Natural killer cell (primary cell): Measurements from ENCODE around the gene RHOT2. TPM values are rescaled to one million over a fixed set of nuclear protein-coding genes. Genes with fewer than 3 reads are reported as not detected.

Experiments used
- ATAC-seq, 3 donors: fragments of 150-1000 bp in 2 of 3; fragments of 200-7000 bp in 1 of 3; cut with Tn5 transposase; 1 replicate in 1 of 3; 2 replicates in 2 of 3; pipeline ENCODE4 v1.10.0; 2021; ENCODE audit warnings: mild to moderate bottlenecking in 2 of 3, moderate library complexity in 2 of 3
- DNase-seq, 2 donors: peaks; one replicate each; pipeline versions ENCODE4 v3.0.0 to v3.0.0-alpha.2; 2013 to 2021; ENCODE audit warnings: mixed read lengths in 1 of 2
- H3K27ac ChIP-seq: one replicate; pipeline ENCODE4 v1.5.1; 2013; ENCODE audit warnings: mild to moderate bottlenecking, low read length
- H3K27me3 ChIP-seq: one replicate; pipeline ENCODE4 v1.6.1; 2013; ENCODE audit warnings: low read length; ENCODE audit not compliant: control insufficient read depth, insufficient read depth
- H3K36me3 ChIP-seq: one replicate; pipeline ENCODE4 v1.6.1; 2013; ENCODE audit warnings: low read length; ENCODE audit not compliant: control insufficient read depth, insufficient read depth
- H3K4me1 ChIP-seq: one replicate; pipeline ENCODE4 v1.6.1; 2013; ENCODE audit warnings: low read length; ENCODE audit not compliant: control insufficient read depth, insufficient read depth
- H3K4me3 ChIP-seq: one replicate; pipeline ENCODE4 v1.5.1; 2013; ENCODE audit warnings: low read length
- H3K9me3 ChIP-seq: one replicate; pipeline ENCODE4 v1.6.1; 2013; ENCODE audit warnings: low read length; ENCODE audit not compliant: control insufficient read depth, insufficient read depth
- H3K27ac Mint-ChIP-seq, 2 donors: one replicate each; pipeline ENCODE4 v1.8.0; 2022; ENCODE audit warnings: mild to moderate bottlenecking in 2 of 2, mixed read lengths in 2 of 2, moderate library complexity in 1 of 2
- H3K27me3 Mint-ChIP-seq, 2 donors: one replicate each; pipeline ENCODE4 v1.8.0; 2022; ENCODE audit warnings: low read depth in 2 of 2, mixed read lengths in 2 of 2
- H3K36me3 Mint-ChIP-seq: one replicate; pipeline ENCODE4 v1.8.0; 2022; ENCODE audit warnings: mixed read lengths
- H3K4me1 Mint-ChIP-seq, 2 donors: one replicate each; pipeline ENCODE4 v1.8.0; 2022; ENCODE audit warnings: mixed read lengths in 2 of 2
- H3K4me3 Mint-ChIP-seq: one replicate; pipeline ENCODE4 v1.8.0; 2022; ENCODE audit warnings: mild to moderate bottlenecking, moderate library complexity, mixed read lengths
- H3K9me3 Mint-ChIP-seq, 2 donors: one replicate each; pipeline ENCODE4 v1.8.0; 2022; ENCODE audit warnings: mixed read lengths in 2 of 2
- CTCF ChIP-seq: fragments of 200-600 bp; IDR thresholded peaks from one replicate; pipeline ENCODE4 v1.8.0; 2022; ENCODE audit warnings: antibody characterized with exemption
- WGBS: methylation state at CpG from one replicate; pipeline ENCODE4 v1.1.7; 2013; ENCODE audit warnings: missing lambda C conversion rate; ENCODE audit not compliant: insufficient coverage; 5-methylcytosine and 5-hydroxymethylcytosine counted together
- intact Hi-C: fragments of 100-400 bp; cut with micrococcal nuclease; formaldehyde crosslinking; loops from one replicate; pipeline ENCODE4 v1.14.2; 2022
- total RNA-seq, 4 donors: library from RNA; stranded (reverse); fragments of 120-200 nt in 1 of 4; gene quantifications; one replicate each; pipeline versions ENCODE4 v1.2.3 to v1.2.4, GENCODE V29; 2013 to 2022

Gene RHOT2
- total RNA-seq, 3 donors from 2014 or later (not counting 1 experiment from before 2014, with no cell fraction given): 205 to 216 (median 211) TPM

DNA sequence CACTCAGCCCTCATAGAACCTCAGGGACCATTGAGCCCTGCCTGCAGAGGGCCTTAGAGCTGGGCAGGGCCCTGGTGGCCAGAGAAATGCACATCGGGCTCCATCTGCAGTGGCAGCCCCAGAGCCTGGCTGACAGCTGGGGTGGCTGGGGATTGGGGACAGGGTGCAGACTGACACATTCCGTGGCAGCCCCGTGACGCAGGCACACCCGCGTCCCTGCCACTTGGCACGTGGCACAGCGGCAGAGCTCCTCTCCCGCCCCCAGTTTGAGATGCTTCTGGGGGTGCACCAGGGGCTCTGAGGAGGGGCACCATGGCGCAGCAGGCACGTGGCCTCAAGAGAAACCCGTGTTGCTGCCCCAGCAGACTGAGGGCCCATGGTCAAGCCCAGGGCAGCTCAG, 35.5 kb downstream of the RHOT2 start:
- Histone ChIP-seq H3K27me3 (peaks cover 50% of the 10 kb centered on the region), H3K4me1 (peaks cover 26% of the 10 kb centered on the region), H3K9me3 (peaks cover 3% of the 10 kb centered on the region), H3K36me3 (no peaks in the 10 kb centered on the region), H3K4me3 (no peak overlapping the region), H3K27ac (no peak overlapping the region)
- Mint-ChIP-seq H3K9me3 (no peaks in the 10 kb centered on the region), H3K27me3 (peaks cover 18 to 26% of the 10 kb centered on the region in 2 donors), H3K27ac (no peak overlapping the region), H3K4me1 (no peaks in the 10 kb centered on the region), H3K36me3 (no peaks in the 10 kb centered on the region), H3K4me3 (no peak overlapping the region)
- DNase-seq (no peak), ATAC-seq (no peak)
- no peak for TF ChIP-seq CTCF
- WGBS: 81% methylated on average over 12 of the region's 12 CpGs
- intact Hi-C loops: no loop called here

DNA sequence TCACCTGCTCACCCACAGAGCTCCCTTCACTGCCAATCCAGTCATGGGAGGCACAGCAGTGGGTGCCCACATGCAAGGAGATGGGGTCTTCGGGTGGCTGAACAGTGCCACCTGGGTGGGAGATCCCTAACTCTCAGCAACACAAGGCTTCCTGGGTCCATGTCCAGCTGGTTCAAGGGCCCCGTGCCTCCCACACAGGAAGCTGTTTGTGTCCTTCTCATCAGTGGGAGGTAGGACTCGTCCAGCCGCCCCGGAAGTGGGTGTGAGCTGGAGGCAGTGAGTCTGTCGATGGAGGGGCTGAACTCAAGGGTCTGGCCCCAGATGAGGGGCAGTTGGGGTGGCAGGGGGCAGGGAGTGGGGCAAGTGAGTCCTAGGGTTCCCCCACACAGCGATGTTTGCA, 36.1 kb downstream of the RHOT2 start:
- WGBS: 61% methylated on average over 7 of the region's 7 CpGs

GRCh38 chr16:704552-705380, 36.8 kb downstream of the RHOT2 start:
- no peak overlapping the region for H3K27ac Mint-ChIP-seq
- intact Hi-C loops: no loop called here
- no peak for TF ChIP-seq CTCF
- DNase-seq: no peak
- no peak overlapping the region for H3K4me3 Mint-ChIP-seq
- peaks cover 56% of the 10 kb centered on the region for H3K27me3 ChIP-seq
- H3K27ac ChIP-seq: no peak overlapping the region
- peaks cover 16% of the 10 kb centered on the region for H3K4me1 ChIP-seq
- peaks cover 19 to 27% of the 10 kb centered on the region in 2 donors for H3K27me3 Mint-ChIP-seq
- H3K36me3 Mint-ChIP-seq: no peaks in the 10 kb centered on the region
- no peaks in the 10 kb centered on the region for H3K9me3 Mint-ChIP-seq
- ATAC-seq: no peak
- H3K36me3 ChIP-seq: no peaks in the 10 kb centered on the region
- peaks cover 3% of the 10 kb centered on the region for H3K9me3 ChIP-seq
- H3K4me3 ChIP-seq: no peak overlapping the region
- H3K4me1 Mint-ChIP-seq: no peaks in the 10 kb centered on the region
- 21% methylated on average over 46 of the region's 50 CpGs for WGBS

More for the DNA sequence above, 36.1 kb downstream of the RHOT2 start:
- H3K4me3 Mint-ChIP-seq: no peak overlapping the region
- H3K9me3 ChIP-seq: peaks cover 3% of the 10 kb centered on the region
- H3K27ac ChIP-seq: no peak overlapping the region
- intact Hi-C loops: no loop called here
- H3K4me3 ChIP-seq: no peak overlapping the region
- H3K36me3 ChIP-seq: no peaks in the 10 kb centered on the region
- H3K27me3 Mint-ChIP-seq: peaks cover 19 to 27% of the 10 kb centered on the region in 2 donors
- H3K4me1 ChIP-seq: peaks cover 24% of the 10 kb centered on the region
- ATAC-seq (no peak), DNase-seq (no peak)
- peaks cover 54% of the 10 kb centered on the region for H3K27me3 ChIP-seq
- H3K4me1 Mint-ChIP-seq: no peaks in the 10 kb centered on the region
- no peak overlapping the region for H3K27ac Mint-ChIP-seq
- H3K36me3 Mint-ChIP-seq: no peaks in the 10 kb centered on the region
- H3K9me3 Mint-ChIP-seq: no peaks in the 10 kb centered on the region
- TF ChIP-seq CTCF: no peak
